DOHH2 (cell line): ENCODE results near the gene SEMA6A.

Experiments
- H3F3A ChIP-seq: fragments of 200-600 bp; sonication (generic), shearing (Covaris generic); 2 replicates; pipeline ENCODE4 v1.6.0; 2016; ENCODE audit warnings: antibody characterized with exemption, mild to moderate bottlenecking; ENCODE audit not compliant: control insufficient read depth, insufficient read depth
- H3K27ac ChIP-seq: fragments of 200-600 bp; sonication (generic); 2 replicates; pipeline ENCODE4 v1.5.1; 2014; ENCODE audit warnings: low read depth, mild to moderate bottlenecking, low read length, moderate library complexity
- H3K27me3 ChIP-seq: fragments of 200-600 bp; sonication (generic); 2 replicates; pipeline ENCODE4 v1.6.1; 2014; ENCODE audit warnings: mild to moderate bottlenecking, low read length, mixed read lengths; ENCODE audit not compliant: control insufficient read depth
- H3K36me3 ChIP-seq: fragments of 200-600 bp; sonication (generic); 2 replicates; pipeline ENCODE4 v1.6.1; 2014; ENCODE audit warnings: mild to moderate bottlenecking, low read length, moderate library complexity, mixed read lengths; ENCODE audit not compliant: control insufficient read depth
- H3K4me1 ChIP-seq: fragments of 200-600 bp; sonication (generic); 2 replicates; pipeline ENCODE4 v1.6.1; 2014; ENCODE audit warnings: mild to moderate bottlenecking, low read length, mixed read lengths; ENCODE audit not compliant: control insufficient read depth
- H3K4me2 ChIP-seq: fragments of 200-600 bp; sonication (generic); 2 replicates; pipeline ENCODE4 v1.6.0; 2014; ENCODE audit warnings: mild to moderate bottlenecking, low read length, moderate library complexity
- H3K4me3 ChIP-seq: fragments of 200-600 bp; sonication (generic); 2 replicates; pipeline ENCODE4 v1.5.1; 2014; ENCODE audit warnings: mild to moderate bottlenecking, low read length, mixed read lengths
- H3K79me2 ChIP-seq: fragments of 200-600 bp; sonication (generic); 2 replicates; pipeline ENCODE4 v1.6.1; 2014; ENCODE audit warnings: mild to moderate bottlenecking, low read length, mixed read lengths; ENCODE audit not compliant: control insufficient read depth
- H3K9me2 ChIP-seq: fragments of 200-600 bp; sonication (generic); replicated peaks from 2 replicates; pipeline ENCODE4 v1.6.1; 2014; ENCODE audit warnings: mild to moderate bottlenecking, low read length, mixed read lengths; ENCODE audit not compliant: control insufficient read depth
- H3K9me3 ChIP-seq: fragments of 200-600 bp; sonication (generic); 2 replicates; pipeline ENCODE4 v1.6.1; 2014; ENCODE audit warnings: antibody characterized with exemption, low read length, mixed read lengths; ENCODE audit not compliant: control insufficient read depth, insufficient read depth
- H4K20me1 ChIP-seq: fragments of 200-600 bp; sonication (generic); 2 replicates; pipeline ENCODE4 v1.6.0; 2014; ENCODE audit warnings: low read depth, mild to moderate bottlenecking, antibody characterized with exemption, low read length, moderate library complexity; ENCODE audit not compliant: control insufficient read depth, insufficient read depth
- CTCF ChIP-seq: fragments of 200-600 bp; sonication (generic); IDR thresholded peaks from one replicate; pipeline ENCODE4 v1.5.1; 2014; ENCODE audit warnings: antibody characterized with exemption, mild to moderate bottlenecking, low read depth, low read length; ENCODE audit not compliant: poor library complexity, severe bottlenecking
- EZH2phosphoT487 ChIP-seq: fragments of 200-600 bp; sonication (generic); IDR thresholded peaks from 2 replicates; pipeline ENCODE4 v1.6.1; 2017; ENCODE audit warnings: borderline replicate concordance, mild to moderate bottlenecking, antibody characterized with exemption, low read length, moderate library complexity, mixed read lengths

Gene SEMA6A

GRCh38 chr5:116562669-116563068 lies 12.0 kb downstream of the SEMA6A start:
- Histone ChIP-seq H3K9me3 (no peaks in the 10 kb centered on the region), H3K36me3 (no peaks in the 10 kb centered on the region), H3K9me2 (no peaks in the 10 kb centered on the region), H3K4me2 (no peak overlapping the region), H3K27ac (no peak overlapping the region), H3K79me2 (no peaks in the 10 kb centered on the region), H3F3A (no peaks in the 10 kb centered on the region), H3K27me3 (peaks cover 11% of the 10 kb centered on the region), H3K4me1 (peaks cover 3% of the 10 kb centered on the region; the same call in 1 of the 2 replicates), H4K20me1 (no peaks in the 10 kb centered on the region), H3K4me3 (no peak overlapping the region)
- TF ChIP-seq EZH2phosphoT487 (no peak), CTCF (no peak)

GRCh38 chr5:116561658-116562057 lies 13.0 kb downstream of the SEMA6A start:
- no peak overlapping the region for H3K27ac ChIP-seq
- no peaks in the 10 kb centered on the region for H3K9me2 ChIP-seq
- no peaks in the 10 kb centered on the region for H3K9me3 ChIP-seq
- H3K4me1 ChIP-seq = peaks cover 3% of the 10 kb centered on the region; the same call in 1 of the 2 replicates
- H3K4me2 ChIP-seq = no peak overlapping the region
- no peaks in the 10 kb centered on the region for H3F3A ChIP-seq
- H3K36me3 ChIP-seq = no peaks in the 10 kb centered on the region
- peaks cover 9% of the 10 kb centered on the region for H3K27me3 ChIP-seq
- H4K20me1 ChIP-seq = no peaks in the 10 kb centered on the region
- TF ChIP-seq CTCF (no peak), EZH2phosphoT487 (no peak)
- no peaks in the 10 kb centered on the region for H3K79me2 ChIP-seq
- H3K4me3 ChIP-seq = no peak overlapping the region

- Histone ChIP-seq H3F3A (no peaks in the 10 kb centered on the region), H3K4me3 (no peak overlapping the region)
These were observed 14.9 kb downstream of the SEMA6A start for GRCh38 chr5:116559673-116560164.

More at GRCh38 chr5:116559673-116560164, 14.9 kb downstream of the SEMA6A start:
- H3K9me3 ChIP-seq = no peaks in the 10 kb centered on the region
- no peaks in the 10 kb centered on the region for H3K9me2 ChIP-seq
- H3K27ac ChIP-seq = no peak overlapping the region
- H3K79me2 ChIP-seq = no peaks in the 10 kb centered on the region
- no peak overlapping the region for H3K4me2 ChIP-seq
- no peaks in the 10 kb centered on the region for H3K36me3 ChIP-seq
- H3K4me1 ChIP-seq = peaks cover 3% of the 10 kb centered on the region; the same call in 1 of the 2 replicates
- H3K27me3 ChIP-seq = no peaks in the 10 kb centered on the region
- no peaks in the 10 kb centered on the region for H4K20me1 ChIP-seq
- TF ChIP-seq CTCF (no peak), EZH2phosphoT487 (no peak)
